OCI-LY7 (cell line): ENCODE results near the gene ASH1L. TPM values are rescaled to one million over a fixed set of nuclear protein-coding genes. Genes with fewer than 3 reads are reported as not detected.

ENCODE experiments used
- BruUV-seq: library from RNA; stranded (reverse); fragments of 400-500 nt; replicated peaks from 2 replicates; lab custom pipeline; 2021; lab: Mats Ljungman, UMichigan
- CTCF ChIA-PET: fragments of 300-600 bp; sonication (Branson Sonifier 250); formaldehyde crosslinking; loops from one replicate; lab custom pipeline; 2022; ENCODE audit warnings: antibody characterized with exemption; ENCODE audit not compliant: unreplicated experiment; lab: Charles Lee
- POLR2A ChIA-PET: fragments of 300-600 bp; sonication (Branson Sonifier 250); formaldehyde crosslinking; loops from one replicate; lab custom pipeline; 2022; ENCODE audit warnings: antibody characterized with exemption; lab: Charles Lee
- DNase-seq: peaks from one replicate; pipeline ENCODE4 v3.0.0-alpha.2; 2015; ENCODE audit warnings: low spot score
- H2AFZ ChIP-seq: fragments of 200-600 bp; sonication (generic), shearing (Covaris generic); 2 replicates; pipeline ENCODE4 v1.6.1; 2014; ENCODE audit warnings: mild to moderate bottlenecking, antibody characterized with exemption, low read length, moderate library complexity
- H3K27ac ChIP-seq: fragments of 200-600 bp; sonication (generic); 2 replicates; pipeline ENCODE4 v1.5.1; 2014; ENCODE audit warnings: mixed run types, low read depth, mild to moderate bottlenecking, moderate library complexity, low read length, inconsistent platforms; ENCODE audit not compliant: poor library complexity, severe bottlenecking
- H3K36me3 ChIP-seq: fragments of 200-600 bp; sonication (generic); 2 replicates; pipeline ENCODE4 v1.6.1; 2014; ENCODE audit warnings: mild to moderate bottlenecking, antibody characterized with exemption, low read length, moderate library complexity, mixed read lengths; ENCODE audit not compliant: insufficient read depth
- H3K4me1 ChIP-seq: fragments of 200-600 bp; sonication (generic); 2 replicates; pipeline ENCODE4 v1.5.1; 2014; ENCODE audit warnings: mild to moderate bottlenecking, low read length; ENCODE audit not compliant: insufficient read depth, poor library complexity, severe bottlenecking
- H3K4me2 ChIP-seq: fragments of 200-600 bp; sonication (generic); 2 replicates; pipeline ENCODE4 v1.6.1; 2014; ENCODE audit warnings: mild to moderate bottlenecking, low read length
- H3K4me3 ChIP-seq: fragments of 200-600 bp; sonication (generic); 2 replicates; pipeline ENCODE4 v1.5.1; 2014; ENCODE audit warnings: mild to moderate bottlenecking, low read depth, low read length; ENCODE audit not compliant: poor library complexity, severe bottlenecking
- H3K79me2 ChIP-seq: fragments of 200-600 bp; sonication (generic); 2 replicates; pipeline ENCODE4 v1.6.1; 2016; ENCODE audit warnings: low read depth, mild to moderate bottlenecking, low read length, moderate library complexity, mixed read lengths; ENCODE audit not compliant: insufficient read depth
- H3K9me2 ChIP-seq: fragments of 200-600 bp; sonication (generic); 2 replicates; pipeline ENCODE4 v1.6.1; 2016; ENCODE audit warnings: mild to moderate bottlenecking, low read length, mixed read lengths; ENCODE audit not compliant: insufficient read depth
- H3K9me3 ChIP-seq: fragments of 200-600 bp; sonication (generic); 2 replicates; pipeline ENCODE4 v1.6.1; 2014; ENCODE audit warnings: mild to moderate bottlenecking, mixed run types, low read length, mixed read lengths
- H4K20me1 ChIP-seq: fragments of 200-600 bp; sonication (generic); 2 replicates; pipeline ENCODE4 v1.6.1; 2014; ENCODE audit warnings: mild to moderate bottlenecking, antibody characterized with exemption, low read length, moderate library complexity, mixed read lengths; ENCODE audit not compliant: insufficient read depth
- EZH2phosphoT487 ChIP-seq: fragments of 200-600 bp; sonication (generic); IDR thresholded peaks from 2 replicates; pipeline ENCODE4 v1.6.1; 2018; ENCODE audit warnings: low read depth, borderline replicate concordance, mild to moderate bottlenecking, mixed run types, antibody characterized with exemption, low read length, moderate library complexity, mixed read lengths
- intact Hi-C: fragments of 100-400 bp; cut with micrococcal nuclease; formaldehyde crosslinking; loops from one replicate; pipeline ENCODE4 v1.10.0; 2022; ENCODE audit not compliant: unreplicated experiment
- total RNA-seq, 2 experiments: library from RNA; depleted of rRNA in 1 of 2; stranded (reverse); fragments of >200 nt in 1 of 2; shearing (Covaris generic) in 1 of 2; gene quantifications; 2 replicates each; pipeline ENCODE4 v1.2.3, GENCODE V29; 2014 to 2022
- TF ChIP-seq, protein P1 (sequence below): fragments of 200-600 bp; sonication (generic); conservative IDR thresholded peaks from 2 replicates; pipeline ENCODE4 v1.5.1; 2014; ENCODE audit warnings: mild to moderate bottlenecking, antibody characterized with exemption, low read length, moderate library complexity, mixed read lengths

The ASH1L gene
- total RNA-seq, 2 experiments from 2014 or later: 33.2 to 49.6 TPM

DNA sequence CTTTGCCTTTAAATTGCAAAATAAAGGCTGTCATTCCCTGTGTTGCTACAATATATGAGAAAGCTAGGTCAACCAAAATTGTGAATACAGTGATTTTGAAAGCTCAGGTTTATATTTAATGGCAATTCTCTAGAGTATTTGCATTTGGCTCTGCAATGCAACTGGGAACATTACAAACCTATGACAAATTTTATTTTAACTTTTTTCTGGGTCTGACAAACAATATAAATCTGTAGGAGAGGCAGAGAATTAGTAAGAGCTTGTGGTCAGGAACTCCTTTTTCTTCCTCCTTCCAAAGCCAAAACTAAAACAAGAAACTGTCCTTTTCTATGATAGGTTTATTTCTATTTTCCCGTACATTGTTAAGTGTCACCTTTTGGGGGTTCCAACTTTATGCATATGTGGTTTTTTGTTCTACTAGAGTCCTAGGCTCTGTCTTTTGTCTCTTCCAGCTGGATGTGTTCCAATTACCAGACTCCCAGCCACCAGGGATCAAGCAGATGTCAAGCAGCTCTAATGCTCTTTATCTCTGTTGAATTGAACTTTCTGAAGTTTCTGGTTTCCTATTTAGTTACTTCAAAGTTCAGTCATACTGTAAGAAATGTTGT, 106.9 kb downstream of the ASH1L start:
- no TSS peak for BruUV-seq
- no peak overlapping the region for H2AFZ ChIP-seq
- ChIA-PET CTCF (no interaction called here), POLR2A (interaction anchor here (1.0 kb wide), 1 partner anchor 9 kb away, joined by 3 read pairs; no protein-coding TSS in a partner anchor)
- H3K4me2 ChIP-seq: no peak overlapping the region
- no peak for DNase-seq
- H3K4me1 ChIP-seq: no peaks in the 10 kb centered on the region
- H3K9me3 ChIP-seq: no peaks in the 10 kb centered on the region
- peaks cover 56% of the 10 kb centered on the region for H3K36me3 ChIP-seq
- H3K4me3 ChIP-seq: no peak overlapping the region
- H3K27ac ChIP-seq: no peak overlapping the region
- no peaks in the 10 kb centered on the region for H3K9me2 ChIP-seq
- H3K79me2 ChIP-seq: 0 out of 2 replicates have a peak, but pooled peaks cover 2% of the 10 kb centered on the region
- TF ChIP-seq EZH2phosphoT487: no peak
- TF ChIP-seq, protein P1, sequence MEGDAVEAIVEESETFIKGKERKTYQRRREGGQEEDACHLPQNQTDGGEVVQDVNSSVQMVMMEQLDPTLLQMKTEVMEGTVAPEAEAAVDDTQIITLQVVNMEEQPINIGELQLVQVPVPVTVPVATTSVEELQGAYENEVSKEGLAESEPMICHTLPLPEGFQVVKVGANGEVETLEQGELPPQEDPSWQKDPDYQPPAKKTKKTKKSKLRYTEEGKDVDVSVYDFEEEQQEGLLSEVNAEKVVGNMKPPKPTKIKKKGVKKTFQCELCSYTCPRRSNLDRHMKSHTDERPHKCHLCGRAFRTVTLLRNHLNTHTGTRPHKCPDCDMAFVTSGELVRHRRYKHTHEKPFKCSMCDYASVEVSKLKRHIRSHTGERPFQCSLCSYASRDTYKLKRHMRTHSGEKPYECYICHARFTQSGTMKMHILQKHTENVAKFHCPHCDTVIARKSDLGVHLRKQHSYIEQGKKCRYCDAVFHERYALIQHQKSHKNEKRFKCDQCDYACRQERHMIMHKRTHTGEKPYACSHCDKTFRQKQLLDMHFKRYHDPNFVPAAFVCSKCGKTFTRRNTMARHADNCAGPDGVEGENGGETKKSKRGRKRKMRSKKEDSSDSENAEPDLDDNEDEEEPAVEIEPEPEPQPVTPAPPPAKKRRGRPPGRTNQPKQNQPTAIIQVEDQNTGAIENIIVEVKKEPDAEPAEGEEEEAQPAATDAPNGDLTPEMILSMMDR: no peak
- no peaks in the 10 kb centered on the region for H4K20me1 ChIP-seq
- intact Hi-C loops: no loop called here

DNA sequence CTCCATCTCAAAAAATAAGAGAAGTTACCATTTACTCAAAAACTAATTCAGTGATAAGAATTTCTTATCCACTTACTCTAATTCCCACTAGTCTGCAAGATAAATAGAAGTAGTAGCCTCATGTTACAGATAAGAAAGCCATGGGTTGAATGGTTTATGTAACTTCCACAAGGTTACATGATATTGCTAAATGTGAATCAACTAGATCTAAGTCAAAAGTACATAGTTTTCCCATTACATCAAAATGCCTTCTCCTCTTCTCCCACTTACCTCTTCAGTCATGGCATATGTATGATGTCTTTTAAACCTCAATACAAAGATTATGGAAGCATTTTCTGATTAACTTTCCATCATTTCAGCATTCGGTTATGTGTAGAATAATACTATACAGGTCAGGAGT, 108.5 kb downstream of the ASH1L start:
- CTCF ChIA-PET: no interaction called here
- H3K9me2 ChIP-seq: no peaks in the 10 kb centered on the region
- H3K4me3 ChIP-seq: no peak overlapping the region
- H4K20me1 ChIP-seq: no peaks in the 10 kb centered on the region
- TF ChIP-seq EZH2phosphoT487: no peak
- TF ChIP-seq, protein P1: no peak
- no peak overlapping the region for H2AFZ ChIP-seq
- POLR2A ChIA-PET: no interaction called here
- H3K9me3 ChIP-seq: no peaks in the 10 kb centered on the region
- intact Hi-C loops: no loop called here
- DNase-seq: no peak
- H3K27ac ChIP-seq: no peak overlapping the region
- H3K79me2 ChIP-seq: no peaks in the 10 kb centered on the region
- no TSS peak for BruUV-seq
- H3K4me2 ChIP-seq: no peak overlapping the region
- H3K36me3 ChIP-seq: peaks cover 57% of the 10 kb centered on the region
- no peaks in the 10 kb centered on the region for H3K4me1 ChIP-seq

DNA sequence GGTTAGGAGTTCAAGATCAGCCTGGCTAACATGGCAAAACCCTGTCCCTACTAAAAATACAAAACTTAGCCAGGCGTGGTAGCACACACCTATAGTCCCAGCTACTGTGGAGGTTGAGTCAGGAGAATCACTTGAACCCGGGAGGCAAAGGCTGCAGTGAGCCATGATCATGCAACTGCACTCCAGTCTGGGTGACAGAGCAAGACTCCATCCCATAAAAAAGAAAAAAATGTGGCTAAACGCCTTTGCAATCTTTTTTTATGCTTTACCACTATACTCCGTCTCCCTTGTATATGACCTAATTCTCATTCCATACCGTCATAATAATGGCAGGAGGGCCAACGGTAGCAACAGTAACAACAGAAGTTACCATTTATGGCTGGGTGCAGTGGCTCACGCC, 109.5 kb downstream of the ASH1L start:
- H3K79me2 ChIP-seq: no peaks in the 10 kb centered on the region
- POLR2A ChIA-PET: no interaction called here
- H3K9me2 ChIP-seq: no peaks in the 10 kb centered on the region
- no peaks in the 10 kb centered on the region for H4K20me1 ChIP-seq
- H3K9me3 ChIP-seq: no peaks in the 10 kb centered on the region
- no peak overlapping the region for H3K27ac ChIP-seq
- CTCF ChIA-PET: no interaction called here
- no peaks in the 10 kb centered on the region for H3K4me1 ChIP-seq
- peaks cover 50% of the 10 kb centered on the region for H3K36me3 ChIP-seq
- no peak for TF ChIP-seq EZH2phosphoT487
- TF ChIP-seq, protein P1: no peak
- no peak for DNase-seq
- H2AFZ ChIP-seq: no peak overlapping the region
- no peak overlapping the region for H3K4me2 ChIP-seq
- no peak overlapping the region for H3K4me3 ChIP-seq
- intact Hi-C loops: no loop called here
- BruUV-seq: no TSS peak
